ENCODE measurements around the gene SLIT3.

SLIT3 gene

GRCh38 chr5:168984135-168984675, 316.7 kb downstream of the SLIT3 start:
- DNase-seq: no peak

- DNase-seq: no peak
These were observed 321.8 kb downstream of the SLIT3 start for GRCh38 chr5:168979135-168979534.

DNA sequence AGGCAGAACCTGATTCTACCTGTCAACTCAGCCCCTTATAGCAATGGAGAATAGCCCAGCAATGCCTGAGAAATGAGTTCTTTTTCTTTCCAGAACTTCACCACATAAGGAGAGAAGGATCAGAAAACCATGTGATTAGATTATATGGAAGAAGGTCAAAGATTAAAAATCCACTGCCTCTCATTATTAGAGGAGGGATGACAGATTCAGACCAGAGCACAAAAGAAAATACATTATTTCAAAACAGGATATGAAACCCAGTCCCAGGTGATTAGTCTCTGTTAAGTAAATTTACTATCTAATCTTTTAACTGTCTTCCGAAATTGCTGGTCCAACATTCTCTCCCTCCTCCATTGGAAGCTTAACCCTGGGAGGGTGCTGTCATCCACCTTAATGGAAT, 322.4 kb downstream of the SLIT3 start:
- DNase-seq: no peak

DNA sequence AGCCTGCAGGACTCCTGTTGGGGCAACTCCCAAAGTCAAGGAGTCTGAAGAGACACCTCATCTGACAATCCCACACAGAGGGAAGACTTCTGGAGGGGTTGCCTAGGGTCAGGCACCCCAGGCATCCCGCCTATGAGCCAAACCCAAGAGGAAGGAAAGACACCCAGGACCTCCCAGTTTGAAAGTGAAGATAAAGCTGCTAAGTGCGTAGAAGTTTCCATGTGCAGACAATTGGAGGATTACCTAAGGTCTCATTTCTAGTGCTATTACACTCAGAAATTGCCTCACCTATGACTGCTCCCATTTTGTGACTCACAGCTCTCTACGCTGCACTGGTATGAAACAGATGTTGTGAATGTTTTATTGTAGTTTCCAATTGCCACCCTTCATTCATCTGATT, 322.9 kb downstream of the SLIT3 start:
- no peak for DNase-seq

DNA sequence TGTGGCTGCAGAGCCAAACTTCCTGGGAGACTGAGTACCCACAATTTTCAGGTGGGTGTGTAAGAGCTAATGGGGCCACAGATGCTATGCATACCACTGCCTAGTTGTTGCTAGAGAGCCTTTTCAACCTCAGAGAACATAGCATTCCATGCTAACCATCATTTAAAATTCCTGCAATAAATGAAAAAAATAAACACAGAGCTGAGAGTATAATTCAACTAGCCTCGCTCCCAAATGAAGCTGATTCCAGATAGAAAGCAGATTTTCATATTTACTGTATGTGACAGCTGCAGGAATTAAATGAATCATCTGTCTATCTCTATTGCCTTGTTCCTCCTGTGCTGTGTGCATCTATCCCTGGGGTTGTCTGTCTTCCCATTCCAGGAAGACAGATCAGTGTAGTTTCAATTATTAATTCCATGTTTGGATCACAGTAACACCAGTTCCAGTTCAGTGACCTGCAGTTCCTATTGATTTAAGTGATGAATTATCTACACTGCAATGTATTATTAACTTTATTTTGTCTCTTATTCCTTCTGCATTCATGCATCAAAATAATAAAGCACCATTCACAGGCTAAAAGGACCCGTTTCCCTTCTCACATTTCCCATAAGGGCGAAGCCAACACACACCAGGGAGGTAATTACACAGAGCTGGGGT, 324.5 kb downstream of the SLIT3 start:
- no peak for DNase-seq

DNA sequence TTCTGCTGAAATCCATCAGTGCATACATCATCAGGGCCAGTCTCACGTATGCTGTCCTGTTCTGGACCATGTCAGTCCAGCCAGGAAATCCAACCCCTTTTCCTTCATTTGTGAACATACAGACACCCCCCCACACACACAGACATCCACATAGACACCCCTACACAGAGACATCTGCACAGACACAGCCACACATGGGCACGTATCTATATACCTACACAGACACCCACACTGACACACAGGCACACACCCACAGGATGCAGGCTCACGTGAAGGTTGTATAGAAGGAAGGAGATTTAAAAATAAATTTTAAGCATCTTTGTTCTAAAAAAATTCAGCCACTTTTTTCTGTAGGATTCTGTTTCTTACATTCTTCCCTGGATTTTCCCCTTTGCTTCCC, 325.6 kb downstream of the SLIT3 start:
- DNase-seq: no peak

GRCh38 chr5:168974082-168974481, 326.9 kb downstream of the SLIT3 start:
- DNase-seq: no peak

- DNase-seq: no peak
These were observed 328.2 kb downstream of the SLIT3 start for GRCh38 chr5:168972731-168973130.

- no peak for DNase-seq
These were observed 329.8 kb downstream of the SLIT3 start for GRCh38 chr5:168971100-168971499.

DNA sequence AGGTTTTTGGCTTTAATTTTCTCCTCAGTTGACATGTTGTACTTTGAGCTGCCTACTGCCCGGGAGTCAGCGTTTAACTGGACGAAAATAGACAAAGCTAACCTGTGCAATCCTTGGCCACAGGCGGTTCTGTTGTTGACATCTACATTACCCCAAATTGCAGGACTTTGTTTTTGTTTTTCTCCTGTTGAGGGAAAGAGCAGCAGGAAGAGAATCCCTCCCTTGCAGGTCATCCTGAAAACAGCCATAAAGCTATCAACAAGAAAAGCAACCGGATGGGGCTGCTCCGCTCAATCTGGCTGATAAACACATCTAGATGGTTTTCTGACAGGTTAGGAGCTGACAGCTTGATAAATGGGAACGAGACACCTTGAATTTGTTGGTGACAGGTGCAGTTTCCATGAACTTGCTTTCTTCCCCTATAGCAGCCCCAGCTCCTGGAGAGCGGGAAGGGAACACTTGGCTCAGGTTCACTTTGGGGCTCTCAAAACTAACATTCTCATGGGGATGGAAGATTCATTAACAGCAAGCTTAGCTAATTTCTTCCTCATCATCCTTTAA, 331.5 kb downstream of the SLIT3 start:
- DNase-seq: no peak

- DNase-seq: no peak
These were observed 332.9 kb downstream of the SLIT3 start for GRCh38 chr5:168967882-168968620.

DNA sequence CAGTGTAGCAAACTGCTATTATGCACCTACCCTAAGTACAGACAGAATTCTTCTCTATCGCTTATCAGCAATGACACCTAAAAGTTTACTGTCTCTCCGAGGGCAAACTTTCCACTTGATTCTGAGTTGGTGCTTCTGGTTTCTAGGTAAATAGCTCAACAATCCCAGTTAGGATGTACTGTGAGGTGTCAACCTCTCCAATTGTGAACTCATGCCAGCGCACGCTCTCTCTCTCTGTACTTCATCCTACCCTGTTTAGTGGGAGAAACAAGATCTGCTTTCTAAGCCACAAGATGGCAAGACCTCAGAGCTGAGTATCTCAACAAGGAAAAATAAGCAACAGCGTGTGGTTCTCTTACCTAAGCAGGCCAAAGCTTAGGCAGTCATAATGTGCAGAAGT, 335.3 kb downstream of the SLIT3 start:
- DNase-seq: no peak

- DNase-seq: no peak
These were observed 336.8 kb downstream of the SLIT3 start for GRCh38 chr5:168964182-168964581.

DNA sequence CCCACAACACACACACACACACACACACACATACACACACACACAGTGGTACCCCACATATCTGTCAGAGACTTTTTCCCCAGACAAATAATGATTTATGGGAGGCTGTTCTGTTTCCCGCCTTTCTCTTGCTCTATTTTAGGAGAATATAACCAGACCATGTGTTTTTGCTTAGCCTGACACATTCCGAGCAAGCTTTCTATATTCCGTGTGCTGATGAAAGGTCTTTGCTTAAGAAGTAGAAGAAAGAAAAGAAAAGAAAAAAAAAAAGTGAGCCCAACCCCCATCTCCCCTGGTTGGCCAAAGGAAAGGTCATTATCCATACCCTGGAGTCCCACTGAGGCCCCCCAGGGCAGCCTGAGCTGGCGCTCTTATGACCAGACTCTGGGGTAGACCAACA, 338.6 kb downstream of the SLIT3 start:
- DNase-seq: no peak

DNA sequence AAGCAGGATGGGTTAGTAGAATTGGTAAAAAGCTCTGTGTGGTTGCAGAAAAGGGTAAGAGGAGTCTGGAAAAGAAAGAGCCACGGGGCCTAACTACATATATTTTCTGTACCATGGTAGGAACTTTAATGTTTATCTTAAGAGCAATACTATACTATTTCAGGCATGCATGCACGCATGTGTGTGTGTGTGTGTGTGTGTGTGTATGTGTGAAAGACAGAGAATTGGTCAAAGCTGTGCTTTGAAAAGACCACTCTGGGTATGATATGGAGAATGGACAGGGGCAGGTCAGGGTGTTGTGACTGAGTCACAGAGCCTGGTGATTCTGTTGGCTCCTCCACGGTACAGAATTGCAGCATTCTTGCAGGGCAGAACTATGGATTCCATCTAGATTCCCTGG, 339.3 kb downstream of the SLIT3 start:
- DNase-seq: no peak

- no peak for DNase-seq
These were observed 340.4 kb downstream of the SLIT3 start for GRCh38 chr5:168960497-168960896.

- no peak for DNase-seq
These were observed 347.6 kb downstream of the SLIT3 start for GRCh38 chr5:168953351-168953750.

- DNase-seq: no peak
These were observed 348.7 kb downstream of the SLIT3 start for GRCh38 chr5:168952196-168952595.

- no peak for DNase-seq
These were observed 349.2 kb downstream of the SLIT3 start for GRCh38 chr5:168951769-168952168.

DNA sequence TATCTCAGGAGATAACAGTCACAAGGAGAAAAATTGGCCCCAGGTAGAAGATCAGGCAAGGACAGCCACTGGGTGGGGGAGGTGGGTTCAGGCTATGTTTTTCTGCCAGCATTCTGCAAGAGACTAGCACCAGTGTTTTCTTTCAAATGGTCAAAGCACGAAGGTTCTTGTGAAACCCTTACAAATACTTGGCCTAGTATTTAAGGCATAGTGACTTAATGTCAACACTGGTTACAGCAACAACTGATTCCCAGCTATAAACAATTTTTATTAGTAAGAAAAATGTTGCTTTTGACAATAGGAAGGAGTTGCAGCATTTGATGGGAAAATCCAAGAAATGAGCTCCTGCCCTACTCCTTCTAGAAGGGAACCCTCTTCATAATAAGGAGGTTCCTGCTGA, 349.6 kb downstream of the SLIT3 start:
- no peak for DNase-seq

DNA sequence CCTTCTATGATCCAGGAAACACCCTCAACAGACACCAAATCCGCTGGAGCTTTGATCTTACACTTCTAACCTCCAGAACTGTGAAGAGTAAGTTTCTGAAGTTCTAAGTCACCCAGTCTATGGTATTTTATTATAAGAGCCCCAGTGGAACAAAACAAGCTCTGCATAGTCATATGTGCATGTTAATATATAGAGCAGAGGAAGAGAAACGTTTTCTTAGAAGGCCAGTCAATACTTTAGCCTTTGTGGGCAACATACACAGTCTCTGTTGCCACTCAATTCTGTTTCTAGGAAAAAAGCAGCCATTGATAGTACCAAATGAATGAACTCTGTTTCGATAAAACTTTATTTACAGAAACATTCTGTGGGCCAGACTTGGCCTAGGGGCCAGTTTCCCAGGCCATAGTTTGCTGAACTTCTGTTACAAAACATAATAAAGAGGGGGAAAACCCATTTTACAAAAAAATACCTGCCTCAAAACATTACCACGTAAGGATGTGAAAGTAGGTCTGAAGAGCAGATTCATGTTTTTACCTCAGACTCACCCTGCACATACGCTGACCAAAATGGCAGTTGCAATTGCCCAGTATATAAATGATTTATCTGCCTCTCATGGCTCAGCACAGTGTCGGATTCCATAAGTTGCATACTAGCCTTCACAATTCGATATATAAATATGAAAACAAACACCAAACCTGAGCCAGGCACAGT, 350.5 kb downstream of the SLIT3 start:
- no peak for DNase-seq

- no peak for DNase-seq
These were observed 352.2 kb downstream of the SLIT3 start for GRCh38 chr5:168948746-168949145.

- no peak for DNase-seq
These were observed 353.6 kb downstream of the SLIT3 start for GRCh38 chr5:168947212-168947868.
